Activated CD4-positive, alpha-beta T cell treated with anti-CD3 and anti-CD28 coated beads, Interleukin-2, amount 10 ng/mL, durations not matched to agents 7 days and 5 days (primary cell): ENCODE data around the gene MAGOHB. TPM values are rescaled to one million over a fixed set of nuclear protein-coding genes. Genes with fewer than 3 reads are reported as not detected.
A peak's percentile ranks its signal among the peaks of the same experiment; 100 is the strongest.
"Not testable (repeated sequence)": the region's sequence is repeated elsewhere in the genome, so short reads cannot be mapped to it uniquely, and the experiment has no call there.

Source experiments
- CTCF ChIA-PET: fragments of 350-600 bp; sonication (Branson Sonifier 250); formaldehyde crosslinking; loops from one replicate; lab custom pipeline; 2021; ENCODE audit warnings: antibody characterized with exemption; lab: Charles Lee
- POLR2A ChIA-PET: fragments of 350-600 bp; sonication (Branson Sonifier 250); formaldehyde crosslinking; loops from one replicate; lab custom pipeline; 2021; ENCODE audit warnings: antibody characterized with exemption; lab: Charles Lee
- DNase-seq: peaks from one replicate; pipeline ENCODE4 v3.0.0-alpha.2; 2020
- H3K27ac Mint-ChIP-seq: one replicate; pipeline ENCODE4 v1.8.0; 2021; ENCODE audit warnings: mild to moderate bottlenecking, moderate library complexity, mixed read lengths
- H3K27me3 Mint-ChIP-seq: one replicate; pipeline ENCODE4 v1.8.0; 2021; ENCODE audit warnings: mixed read lengths
- H3K36me3 Mint-ChIP-seq: one replicate; pipeline ENCODE4 v1.8.0; 2021; ENCODE audit warnings: low read depth, mixed read lengths
- H3K4me1 Mint-ChIP-seq: one replicate; pipeline ENCODE4 v1.8.0; 2021; ENCODE audit warnings: mixed read lengths
- H3K4me3 Mint-ChIP-seq: one replicate; pipeline ENCODE4 v1.8.0; 2021; ENCODE audit warnings: mild to moderate bottlenecking, moderate library complexity, mixed read lengths
- H3K9me3 Mint-ChIP-seq: one replicate; pipeline ENCODE4 v1.8.0; 2021; ENCODE audit warnings: mixed read lengths
- total RNA-seq, 2 experiments: library from RNA; stranded (reverse); gene quantifications; one replicate each; pipeline ENCODE4 v1.2.3, GENCODE V29; 2021

Gene MAGOHB
- total RNA-seq, result 10 to 100 TPM; 49.2 to 51.3 TPM

GRCh38 chr12:10613349-10614055 is at the start of gene MAGOHB:
Gene MAGOHB (minus strand): TSS chr12:10613609. CDS start chr12:10613532, 77 bp downstream.
- Mint-ChIP-seq H3K27me3 (peaks cover 13% of the 10 kb centered on the region), H3K4me1 (peaks cover 30% of the 10 kb centered on the region), H3K9me3 (no peaks in the 10 kb centered on the region), H3K4me3 (peak within 1 kb of the TSS; percentile 97), H3K36me3 (peaks cover 21% of the 10 kb centered on the region), H3K27ac (peak within 1 kb of the TSS; percentile 99)
- DNase-seq, result peak; percentile 98
- POLR2A ChIA-PET, result interaction anchor here (0.5 to 0.6 kb wide), 2 partner anchors 963 to 1257 kb away, joined by 3 to 6 read pairs; no protein-coding TSS in a partner anchor
- CTCF ChIA-PET, result no interaction called here

GRCh38 chr12:10661338-10661737 is 47.9 kb upstream of the MAGOHB start:
- H3K4me1 Mint-ChIP-seq, result no peaks in the 10 kb centered on the region
- no peaks in the 10 kb centered on the region for H3K36me3 Mint-ChIP-seq
- DNase-seq, result no peak
- H3K4me3 Mint-ChIP-seq, result no peak overlapping the region
- H3K27ac Mint-ChIP-seq, result no peak overlapping the region
- ChIA-PET CTCF (no interaction called here), POLR2A (no interaction called here)
- H3K9me3 Mint-ChIP-seq, result peaks cover 7% of the 10 kb centered on the region
- H3K27me3 Mint-ChIP-seq, result peaks cover 57% of the 10 kb centered on the region

GRCh38 chr12:10654003-10654402 is 40.6 kb upstream of the MAGOHB start:
- H3K9me3 Mint-ChIP-seq, result peaks cover 7% of the 10 kb centered on the region

GRCh38 chr12:10652192-10652591 is 38.8 kb upstream of the MAGOHB start:
- Mint-ChIP-seq H3K4me3 (no peak overlapping the region), H3K9me3 (peaks cover 9% of the 10 kb centered on the region), H3K27ac (no peak overlapping the region), H3K4me1 (no peaks in the 10 kb centered on the region), H3K27me3 (peaks cover 13% of the 10 kb centered on the region), H3K36me3 (no peaks in the 10 kb centered on the region)
- no peak for DNase-seq
- POLR2A ChIA-PET, result no interaction called here
- CTCF ChIA-PET, result no interaction called here

More at GRCh38 chr12:10654003-10654402, 40.6 kb upstream of the MAGOHB start:
- ChIA-PET CTCF (no interaction called here), POLR2A (no interaction called here)
- Mint-ChIP-seq H3K27ac (no peak overlapping the region), H3K4me3 (no peak overlapping the region), H3K4me1 (no peaks in the 10 kb centered on the region), H3K36me3 (no peaks in the 10 kb centered on the region), H3K27me3 (peaks cover 21% of the 10 kb centered on the region)
- no peak for DNase-seq

GRCh38 chr12:10646576-10646975 is 33.2 kb upstream of the MAGOHB start:
- H3K27ac Mint-ChIP-seq, POLR2A ChIA-PET, CTCF ChIA-PET: not testable (repeated sequence)

GRCh38 chr12:10645910-10646309 is 32.5 kb upstream of the MAGOHB start:
- ChIA-PET CTCF (no interaction called here), POLR2A (no interaction called here)
- peaks cover 30% of the 10 kb centered on the region for H3K9me3 Mint-ChIP-seq
- H3K27me3 Mint-ChIP-seq, result peaks cover 17% of the 10 kb centered on the region
- H3K4me3 Mint-ChIP-seq, result no peak overlapping the region
- no peak overlapping the region for H3K27ac Mint-ChIP-seq
- H3K36me3 Mint-ChIP-seq, result peaks cover 5% of the 10 kb centered on the region
- no peak for DNase-seq
- H3K4me1 Mint-ChIP-seq, result no peaks in the 10 kb centered on the region

More at GRCh38 chr12:10646576-10646975, 33.2 kb upstream of the MAGOHB start:
- H3K4me3 Mint-ChIP-seq, H3K4me1 Mint-ChIP-seq, DNase-seq, H3K36me3 Mint-ChIP-seq: not testable (repeated sequence)
- Mint-ChIP-seq H3K9me3 (peaks cover 30% of the 10 kb centered on the region), H3K27me3 (peaks cover 17% of the 10 kb centered on the region)

- H3K9me3 Mint-ChIP-seq, result peaks cover 24% of the 10 kb centered on the region
- CTCF ChIA-PET, result interaction anchor here (1.4 kb wide), 1 partner anchor 16 kb away, joined by 4 read pairs; no protein-coding TSS in a partner anchor
- H3K4me1 Mint-ChIP-seq, result no peaks in the 10 kb centered on the region
- DNase-seq, result no peak
- peaks cover 17% of the 10 kb centered on the region for H3K27me3 Mint-ChIP-seq
- peaks cover 5% of the 10 kb centered on the region for H3K36me3 Mint-ChIP-seq
- POLR2A ChIA-PET, result no interaction called here
- H3K27ac Mint-ChIP-seq, result no peak overlapping the region
- H3K4me3 Mint-ChIP-seq, result no peak overlapping the region
Observed at GRCh38 chr12:10641735-10642500, 28.5 kb upstream of the MAGOHB start.

GRCh38 chr12:10638728-10639127 is 25.3 kb upstream of the MAGOHB start:
- no peak for DNase-seq
- Mint-ChIP-seq H3K36me3 (no peaks in the 10 kb centered on the region), H3K4me1 (no peaks in the 10 kb centered on the region), H3K4me3 (no peak overlapping the region), H3K9me3 (no peaks in the 10 kb centered on the region), H3K27me3 (peaks cover 21% of the 10 kb centered on the region), H3K27ac (no peak overlapping the region)
- POLR2A ChIA-PET, result interaction anchor here (0.7 kb wide), 1 partner anchor 13 kb away, joined by 4 read pairs; no protein-coding TSS in a partner anchor
- CTCF ChIA-PET, result no interaction called here

GRCh38 chr12:10636611-10637010 is 23.2 kb upstream of the MAGOHB start:
- Mint-ChIP-seq H3K27ac (no peak overlapping the region), H3K4me3 (no peak overlapping the region), H3K4me1 (no peaks in the 10 kb centered on the region), H3K9me3 (no peaks in the 10 kb centered on the region), H3K36me3 (no peaks in the 10 kb centered on the region), H3K27me3 (peaks cover 15% of the 10 kb centered on the region)
- DNase-seq, result no peak
- ChIA-PET CTCF (no interaction called here), POLR2A (no interaction called here)

GRCh38 chr12:10636124-10636523 is 22.7 kb upstream of the MAGOHB start:
- no peak overlapping the region for H3K4me3 Mint-ChIP-seq
- no peaks in the 10 kb centered on the region for H3K36me3 Mint-ChIP-seq
- no peak for DNase-seq
- peaks cover 15% of the 10 kb centered on the region for H3K27me3 Mint-ChIP-seq
- ChIA-PET CTCF (no interaction called here), POLR2A (no interaction called here)
- no peak overlapping the region for H3K27ac Mint-ChIP-seq
- no peaks in the 10 kb centered on the region for H3K4me1 Mint-ChIP-seq
- H3K9me3 Mint-ChIP-seq, result no peaks in the 10 kb centered on the region

- Mint-ChIP-seq H3K4me3 (no peak overlapping the region), H3K36me3 (no peaks in the 10 kb centered on the region), H3K27ac (no peak overlapping the region), H3K4me1 (no peaks in the 10 kb centered on the region), H3K9me3 (no peaks in the 10 kb centered on the region), H3K27me3 (peaks cover 15% of the 10 kb centered on the region)
- ChIA-PET POLR2A (no interaction called here), CTCF (no interaction called here)
- no peak for DNase-seq
Observed at GRCh38 chr12:10635306-10635705, 21.9 kb upstream of the MAGOHB start.

- DNase-seq, result no peak
- Mint-ChIP-seq H3K36me3 (no peaks in the 10 kb centered on the region), H3K27ac (no peak overlapping the region), H3K4me1 (no peaks in the 10 kb centered on the region), H3K4me3 (no peak overlapping the region), H3K9me3 (no peaks in the 10 kb centered on the region), H3K27me3 (peaks cover 18% of the 10 kb centered on the region)
- POLR2A ChIA-PET, result no interaction called here
- CTCF ChIA-PET, result no interaction called here
Observed at GRCh38 chr12:10634427-10634826, 21.0 kb upstream of the MAGOHB start.

GRCh38 chr12:10633541-10633940 is 20.1 kb upstream of the MAGOHB start:
- no peak overlapping the region for H3K27ac Mint-ChIP-seq
- POLR2A ChIA-PET, result no interaction called here
- H3K4me3 Mint-ChIP-seq, result no peak overlapping the region
- no peaks in the 10 kb centered on the region for H3K9me3 Mint-ChIP-seq
- CTCF ChIA-PET, result no interaction called here
- H3K36me3 Mint-ChIP-seq, result no peaks in the 10 kb centered on the region
- H3K27me3 Mint-ChIP-seq, result peaks cover 21% of the 10 kb centered on the region
- no peaks in the 10 kb centered on the region for H3K4me1 Mint-ChIP-seq
- no peak for DNase-seq
